ENCODE results near the gene NCOA1. TPM values are rescaled to one million over a fixed set of nuclear protein-coding genes. Genes with fewer than 3 reads are reported as not detected.

NCOA1 gene
- total RNA-seq, 1 experiment from 2014 or later, result 27.5 TPM

- no peaks in the 10 kb centered on the region for H3K9me3 ChIP-seq (ENCODE audit: low read depth, low read length, poor library complexity, severe bottlenecking)
- ChIA-PET CTCF (no interaction called here), POLR2A (ENCODE audit: low non-redundant PET) (no interaction called here)
- TF ChIP-seq CTCF (conservative IDR thresholded peaks at IDR 0.05; ENCODE audit: low read depth, low read length) (no peak), EZH2 (IDR thresholded peaks at IDR 0.05; ENCODE audit: borderline replicate concordance, low read depth, low read length, poor library complexity, severe bottlenecking) (no peak)
- no peaks in the 10 kb centered on the region for H3K27me3 ChIP-seq (replicated peaks; ENCODE audit: insufficient read depth, low read depth, low read length, poor library complexity)
- DNase-seq (ENCODE audit: low spot score), result peak; percentile 62
- intact Hi-C loops (cut with micrococcal nuclease; ENCODE audit: unreplicated experiment), result no loop called here
- H3K27ac ChIP-seq (ENCODE audit: low read depth, low read length, poor library complexity, severe bottlenecking), result no peak overlapping the region
- BruUV-seq (replicated peaks), result no TSS peak
- no peaks in the 10 kb centered on the region for H3K36me3 ChIP-seq (ENCODE audit: insufficient read depth, low read length, poor library complexity, severe bottlenecking)
- H3K4me1 ChIP-seq (ENCODE audit: insufficient read depth, low read length, poor library complexity, severe bottlenecking), result peaks cover 22% of the 10 kb centered on the region
- H3K4me3 ChIP-seq (ENCODE audit: low read depth, low read length, poor library complexity, severe bottlenecking), result no peak overlapping the region
Observed at GRCh38 chr2:24508878-24509277, 17.8 kb downstream of the NCOA1 start.

GRCh38 chr2:24509425-24509824 lies 18.4 kb downstream of the NCOA1 start:
- no peak for DNase-seq (ENCODE audit: low spot score)
- Histone ChIP-seq H3K9me3 (ENCODE audit: low read depth, low read length, poor library complexity, severe bottlenecking) (no peaks in the 10 kb centered on the region), H3K4me1 (ENCODE audit: insufficient read depth, low read length, poor library complexity, severe bottlenecking) (peaks cover 22% of the 10 kb centered on the region), H3K27ac (ENCODE audit: low read depth, low read length, poor library complexity, severe bottlenecking) (no peak overlapping the region), H3K27me3 (replicated peaks; ENCODE audit: insufficient read depth, low read depth, low read length, poor library complexity) (no peaks in the 10 kb centered on the region), H3K36me3 (ENCODE audit: insufficient read depth, low read length, poor library complexity, severe bottlenecking) (no peaks in the 10 kb centered on the region), H3K4me3 (ENCODE audit: low read depth, low read length, poor library complexity, severe bottlenecking) (no peak overlapping the region)
- intact Hi-C loops (cut with micrococcal nuclease; ENCODE audit: unreplicated experiment), result no loop called here
- TF ChIP-seq CTCF (conservative IDR thresholded peaks at IDR 0.05; ENCODE audit: low read depth, low read length), result no peak
- no peak for TF ChIP-seq EZH2 (IDR thresholded peaks at IDR 0.05; ENCODE audit: borderline replicate concordance, low read depth, low read length, poor library complexity, severe bottlenecking)
- no TSS peak for BruUV-seq (replicated peaks)
- POLR2A ChIA-PET (ENCODE audit: low non-redundant PET), result no interaction called here
- CTCF ChIA-PET, result no interaction called here

GRCh38 chr2:24509840-24510239 lies 18.8 kb downstream of the NCOA1 start:
- H3K9me3 ChIP-seq (ENCODE audit: low read depth, low read length, poor library complexity, severe bottlenecking), result no peaks in the 10 kb centered on the region
- no TSS peak for BruUV-seq (replicated peaks)
- no peak for DNase-seq (ENCODE audit: low spot score)
- no peaks in the 10 kb centered on the region for H3K27me3 ChIP-seq (replicated peaks; ENCODE audit: insufficient read depth, low read depth, low read length, poor library complexity)
- ChIA-PET POLR2A (ENCODE audit: low non-redundant PET) (no interaction called here), CTCF (no interaction called here)
- TF ChIP-seq CTCF (conservative IDR thresholded peaks at IDR 0.05; ENCODE audit: low read depth, low read length) (no peak), EZH2 (IDR thresholded peaks at IDR 0.05; ENCODE audit: borderline replicate concordance, low read depth, low read length, poor library complexity, severe bottlenecking) (no peak)
- H3K27ac ChIP-seq (ENCODE audit: low read depth, low read length, poor library complexity, severe bottlenecking), result no peak overlapping the region
- intact Hi-C loops (cut with micrococcal nuclease; ENCODE audit: unreplicated experiment), result no loop called here
- no peak overlapping the region for H3K4me3 ChIP-seq (ENCODE audit: low read depth, low read length, poor library complexity, severe bottlenecking)
- no peaks in the 10 kb centered on the region for H3K36me3 ChIP-seq (ENCODE audit: insufficient read depth, low read length, poor library complexity, severe bottlenecking)
- peaks cover 22% of the 10 kb centered on the region for H3K4me1 ChIP-seq (ENCODE audit: insufficient read depth, low read length, poor library complexity, severe bottlenecking)

Data from A673 (cell line).